ENCODE measurements around the gene SLC10A7. TPM values are rescaled to one million over a fixed set of nuclear protein-coding genes. Genes with fewer than 3 reads are reported as not detected.

Gene SLC10A7
- total and polyA plus RNA-seq, 10 of the 15 experiments (the other 5 are each of a cell fraction or from before 2014, with no cell fraction given), result 4.6 to 23.7 (median 15.6) TPM

GRCh38 chr4:146308951-146309350 lies 212.8 kb downstream of the SLC10A7 start:
- H3K27ac ChIP-seq (ENCODE audit: control insufficient read depth, insufficient read depth), result no peak overlapping the region
- H4K20me1 ChIP-seq (ENCODE audit: control insufficient read depth, insufficient read depth), result no peaks in the 10 kb centered on the region
- CTCF ChIA-PET, result interaction anchor here (1.2 to 3.3 kb wide), 3 partner anchors 12 to 35 kb away, joined by 3 to 9 read pairs (median 3); no protein-coding TSS in a partner anchor
- H3K4me2 ChIP-seq (ENCODE audit: control insufficient read depth, insufficient read depth), result no peak overlapping the region
- no peaks in the 10 kb centered on the region for H3K27me3 ChIP-seq (replicated peaks in 1 of 2; ENCODE audit: control insufficient read depth in 2 of 2, insufficient read depth in 2 of 2, low read length in 1 of 2)
- SMC1A ChIA-PET (ENCODE audit: uncharacterized antibody, unreplicated experiment), result interaction anchor here (1.1 to 4.4 kb wide), 4 partner anchors 25 to 36 kb away, joined by 3 to 18 read pairs (median 8); no protein-coding TSS in a partner anchor
- RAD21 ChIA-PET (ENCODE audit: unreplicated experiment), result interaction anchor here (2.0 to 4.9 kb wide), 2 partner anchors 34 to 35 kb away, joined by 7 to 37 read pairs; no protein-coding TSS in a partner anchor
- intact Hi-C loops (cut with micrococcal nuclease; ENCODE audit: unreplicated experiment), result no loop called here
- peaks cover 18% of the 10 kb centered on the region for H3K4me1 ChIP-seq (ENCODE audit: control insufficient read depth, insufficient read depth, low read length)
- no TSS peak for BruUV-seq (replicated peaks)
- H2AFZ ChIP-seq (ENCODE audit: control insufficient read depth, low read depth, low read length), result no peak overlapping the region
- FAIRE-seq (no peak), DNase-seq (ENCODE audit: low read depth, low spot score) (no peak), ATAC-seq (no peak)
- no peaks in the 10 kb centered on the region for H3K9me3 ChIP-seq (replicated peaks; ENCODE audit: control insufficient read depth, insufficient read depth, low read length)
- no peaks in the 10 kb centered on the region for H3K36me3 ChIP-seq (ENCODE audit: control insufficient read depth in 2 of 2, insufficient read depth in 2 of 2, low read length in 1 of 2)
- in situ Hi-C loops (cut with MboI), result no loop called here
- H3K4me3 ChIP-seq, result no peak overlapping the region
- POLR2A ChIA-PET, result interaction anchor here (0.8 to 1.6 kb wide), 2 partner anchors 26 to 30 kb away, joined by 3 read pairs; no protein-coding TSS in a partner anchor
- no peaks in the 10 kb centered on the region; the same call in 1 of the 2 replicates for H3K79me2 ChIP-seq (ENCODE audit: control insufficient read depth, insufficient read depth, low read length)
- H3K9ac ChIP-seq (ENCODE audit: control insufficient read depth, insufficient read depth, low read length), result no peak overlapping the region
- 99% methylated on average over 5 of the region's 5 CpGs for WGBS (ENCODE audit: insufficient coverage, insufficient replicate concordance, low lambda C conversion rate, missing lambda C conversion rate)
- no peak for TF ChIP-seq SKIL (IDR thresholded peaks at IDR 0.05; ENCODE audit: low read depth, poor library complexity, severe bottlenecking)
- no peak for TF ChIP-seq BACH1 (IDR thresholded peaks at IDR 0.05; ENCODE audit: borderline replicate concordance)
- TF ChIP-seq PBX3 (IDR thresholded peaks at IDR 0.05; ENCODE audit: insufficient replicate concordance, low read depth, low read length), result no peak
- no peak for TF ChIP-seq IRF5 (IDR thresholded peaks at IDR 0.05; ENCODE audit: borderline replicate concordance)
- no peak for TF ChIP-seq RAD21 (IDR thresholded peaks at IDR 0.05; ENCODE audit: insufficient read depth, low read depth, low read length)
- no peak for TF ChIP-seq MYB (IDR thresholded peaks at IDR 0.05; ENCODE audit: borderline replicate concordance, low read depth, low read length)
- TF ChIP-seq CEBPB (IDR thresholded peaks at IDR 0.05; ENCODE audit: borderline replicate concordance in 1 of 2, low read depth in 2 of 2, low read length in 2 of 2), result no peak
- TF ChIP-seq CUX1 (IDR thresholded peaks at IDR 0.05; ENCODE audit: insufficient replicate concordance, low read depth, low read length), result no peak
- TF ChIP-seq CBX5 (IDR thresholded peaks at IDR 0.05; ENCODE audit: low read depth), result no peak
- TF ChIP-seq EP300 (IDR thresholded peaks at IDR 0.05; ENCODE audit: borderline replicate concordance in 1 of 2, control insufficient read depth in 1 of 2, low read depth in 2 of 2, low read length in 2 of 2), result no peak
- TF ChIP-seq RFX5 (IDR thresholded peaks at IDR 0.05; ENCODE audit: low read depth, low read length), result no peak
